ENCODE data around the gene FOXJ3.

DNA sequence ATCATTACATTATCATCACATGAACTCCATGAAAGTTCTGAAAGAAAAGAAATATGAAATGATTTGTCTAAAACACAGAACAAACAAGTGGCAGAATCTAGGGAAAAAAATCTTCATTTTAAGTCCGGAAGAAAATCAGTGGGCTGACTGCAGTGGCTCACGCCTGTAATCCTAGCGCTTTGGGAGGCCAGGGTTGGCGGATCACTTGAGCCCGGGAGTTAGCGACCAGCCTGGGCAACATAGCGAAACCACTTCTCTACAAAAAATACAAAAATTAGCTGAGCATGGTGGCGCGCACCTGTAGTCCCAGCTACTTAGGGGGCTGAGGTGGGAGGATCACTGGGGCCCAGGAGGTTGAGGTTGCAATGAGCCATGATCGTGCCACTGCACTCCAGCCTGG lies 4.8 kb downstream of the FOXJ3 start:
- TF ChIP-seq CTCF (IDR thresholded peaks at IDR 0.05; ENCODE audit: low read depth, low read length, missing input control) = no peak
- no peak for TF ChIP-seq GABPA (IDR thresholded peaks at IDR 0.05 in 1 of 2, conservative IDR thresholded peaks at IDR 0.05 in 1 of 2)
- TF ChIP-seq REST (IDR thresholded peaks at IDR 0.05) = no peak
- TF ChIP-seq MAX (IDR thresholded peaks at IDR 0.05) = no peak
